RWPE2 (cell line): Measurements from ENCODE around the gene CHD2.
A peak's percentile ranks its signal among the peaks of the same experiment; 100 is the strongest.

ENCODE experiments used
- ATAC-seq: fragments of 200-7000 bp; cut with Tn5 transposase; 3 replicates; pipeline ENCODE4 v1.9.1; 2021; ENCODE audit warnings: low read depth
- DNase-seq: peaks from one replicate; pipeline ENCODE4 v3.0.0-alpha.2; 2020; ENCODE audit warnings: low spot score
- H3K27ac ChIP-seq: fragments of 450-650 bp; 2 replicates; pipeline ENCODE4 v1.5.1; 2017; ENCODE audit warnings: mild to moderate bottlenecking; ENCODE audit not compliant: poor library complexity, severe bottlenecking
- H3K27me3 ChIP-seq: fragments of 250-450 bp; sonication (Bioruptor Pico); 2 replicates; pipeline ENCODE4 v1.5.1; 2021; ENCODE audit warnings: mild to moderate bottlenecking, moderate library complexity; ENCODE audit not compliant: insufficient read depth, poor library complexity, severe bottlenecking
- H3K36me3 ChIP-seq: fragments of 250-450 bp; sonication (Bioruptor Pico); 2 replicates; pipeline ENCODE4 v1.5.1; 2020; ENCODE audit warnings: low read depth, mild to moderate bottlenecking, moderate library complexity
- H3K4me1 ChIP-seq: fragments of 250-450 bp; sonication (Bioruptor Pico); 2 replicates; pipeline ENCODE4 v1.5.1; 2021; ENCODE audit warnings: mild to moderate bottlenecking, moderate library complexity; ENCODE audit not compliant: insufficient read depth, poor library complexity, severe bottlenecking
- H3K4me3 ChIP-seq: fragments of 250-450 bp; sonication (Bioruptor Pico); 2 replicates; pipeline ENCODE4 v1.5.1; 2021; ENCODE audit warnings: mild to moderate bottlenecking, moderate library complexity; ENCODE audit not compliant: severe bottlenecking
- H3K9me3 ChIP-seq: fragments of 250-450 bp; sonication (Bioruptor Pico); 2 replicates; pipeline ENCODE4 v1.5.1; 2021; ENCODE audit warnings: mild to moderate bottlenecking, moderate library complexity; ENCODE audit not compliant: severe bottlenecking
- CTCF ChIP-seq: fragments of 450-650 bp; IDR thresholded peaks from one replicate; pipeline ENCODE4 v1.5.1; 2017; ENCODE audit warnings: mild to moderate bottlenecking, moderate library complexity; ENCODE audit not compliant: poor library complexity, severe bottlenecking

Gene CHD2

GRCh38 chr15:93070551-93071296, 170.6 kb downstream of the CHD2 start:
- no peaks in the 10 kb centered on the region for H3K9me3 ChIP-seq
- ATAC-seq = no peak
- no peak for DNase-seq
- H3K4me3 ChIP-seq = no peak overlapping the region
- peaks cover 18% of the 10 kb centered on the region for H3K27me3 ChIP-seq
- TF ChIP-seq CTCF = no peak
- no peak overlapping the region for H3K27ac ChIP-seq
- H3K4me1 ChIP-seq = no peaks in the 10 kb centered on the region
- no peaks in the 10 kb centered on the region for H3K36me3 ChIP-seq

GRCh38 chr15:93071469-93071936, 171.4 kb downstream of the CHD2 start:
- Histone ChIP-seq H3K4me1 (no peaks in the 10 kb centered on the region), H3K4me3 (no peak overlapping the region), H3K36me3 (no peaks in the 10 kb centered on the region), H3K9me3 (no peaks in the 10 kb centered on the region), H3K27me3 (peaks cover 18% of the 10 kb centered on the region), H3K27ac (no peak overlapping the region)
- no peak for ATAC-seq
- TF ChIP-seq CTCF = no peak
- DNase-seq = no peak

GRCh38 chr15:93072011-93072410, 171.9 kb downstream of the CHD2 start:
- Histone ChIP-seq H3K4me1 (no peaks in the 10 kb centered on the region), H3K27ac (no peak overlapping the region), H3K36me3 (no peaks in the 10 kb centered on the region), H3K9me3 (no peaks in the 10 kb centered on the region), H3K4me3 (peak overlapping the region; percentile 40), H3K27me3 (peaks cover 18% of the 10 kb centered on the region)
- no peak for TF ChIP-seq CTCF
- ATAC-seq (no peak), DNase-seq (no peak)

- Histone ChIP-seq H3K27me3 (peaks cover 18% of the 10 kb centered on the region), H3K4me3 (peak overlapping the region; percentile 40), H3K27ac (no peak overlapping the region)
These were observed 172.6 kb downstream of the CHD2 start for GRCh38 chr15:93072411-93073394.

More at GRCh38 chr15:93072411-93073394, 172.6 kb downstream of the CHD2 start:
- no peak for TF ChIP-seq CTCF
- peak; percentile 87 for ATAC-seq
- no peaks in the 10 kb centered on the region for H3K9me3 ChIP-seq
- no peaks in the 10 kb centered on the region for H3K4me1 ChIP-seq
- DNase-seq = no peak
- H3K36me3 ChIP-seq = no peaks in the 10 kb centered on the region
